Measurements from ENCODE around the gene TMEM164.

GRCh38 chrX:109958266-109958665 is 44.6 kb upstream of the TMEM164 start:
- TF ChIP-seq CTCF (IDR thresholded peaks at IDR 0.05), result no peak
- no peak for TF ChIP-seq POLR2A (IDR thresholded peaks at IDR 0.05)

Measured in heart left ventricle (tissue), 13 donors.